Mesothelial cell of epicardium (in vitro differentiated cells): ENCODE measurements around the gene RPL10A. TPM values are rescaled to one million over a fixed set of nuclear protein-coding genes. Genes with fewer than 3 reads are reported as not detected.

Experiments
- DNase-seq, 2 experiments: peaks; one replicate each; pipeline ENCODE4 v3.0.0; 2021; ENCODE audit warnings: low spot score in 2 of 2; ENCODE audit not compliant: unreplicated experiment in 2 of 2
- H3K27ac Mint-ChIP-seq: 2 replicates; pipeline ENCODE4 v1.8.0; 2021; ENCODE audit warnings: mixed read lengths
- H3K27me3 Mint-ChIP-seq: 2 replicates; pipeline ENCODE4 v1.8.0; 2021; ENCODE audit warnings: low read depth, mixed read lengths
- H3K36me3 Mint-ChIP-seq: 2 replicates; pipeline ENCODE4 v1.8.0; 2021; ENCODE audit warnings: mixed read lengths
- H3K4me1 Mint-ChIP-seq: 2 replicates; pipeline ENCODE4 v1.8.0; 2021; ENCODE audit warnings: mixed read lengths
- H3K4me3 Mint-ChIP-seq: 2 replicates; pipeline ENCODE4 v1.8.0; 2021; ENCODE audit warnings: mild to moderate bottlenecking, moderate library complexity, mixed read lengths
- H3K9me3 Mint-ChIP-seq: 2 replicates; pipeline ENCODE4 v1.8.0; 2021; ENCODE audit warnings: mixed read lengths
- total RNA-seq: library from RNA; stranded (reverse); gene quantifications from 3 replicates; pipeline ENCODE4 v1.2.1, GENCODE V29; 2021
- TF ChIP-seq, protein P1 (sequence below): fragments of 200-600 bp; sonication (generic); IDR thresholded peaks from one replicate; pipeline ENCODE4 v1.5.0; 2021; ENCODE audit warnings: antibody characterized with exemption; ENCODE audit not compliant: unreplicated experiment

RPL10A gene
- total RNA-seq, 1 donor from 2014 or later: 1,840 TPM

DNA sequence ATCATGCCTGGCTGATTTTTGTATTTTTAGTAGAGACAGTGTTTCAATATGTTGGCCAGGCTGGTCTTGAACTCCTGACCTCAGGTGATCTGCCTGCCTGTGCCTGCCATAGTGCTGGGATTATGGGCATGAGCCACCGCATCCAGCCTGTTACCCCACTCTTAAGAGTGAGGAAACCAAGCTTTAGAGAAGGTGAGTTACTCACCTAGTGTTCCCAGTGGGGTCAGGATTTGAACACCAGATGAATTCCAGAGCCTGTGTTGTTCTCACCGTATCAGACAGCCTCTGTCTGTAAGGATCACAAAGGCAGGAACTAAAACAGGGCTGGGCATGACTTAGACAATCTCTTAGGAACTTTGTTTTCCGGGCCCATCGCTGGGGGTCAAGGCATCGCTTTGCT lies 25.5 kb upstream of the RPL10A start:
- Mint-ChIP-seq H3K36me3 (no peaks in the 10 kb centered on the region), H3K27ac (no peak overlapping the region), H3K27me3 (no peaks in the 10 kb centered on the region), H3K9me3 (no peaks in the 10 kb centered on the region), H3K4me3 (no peak overlapping the region), H3K4me1 (no peaks in the 10 kb centered on the region)
- DNase-seq: no peak
- TF ChIP-seq, protein P1, sequence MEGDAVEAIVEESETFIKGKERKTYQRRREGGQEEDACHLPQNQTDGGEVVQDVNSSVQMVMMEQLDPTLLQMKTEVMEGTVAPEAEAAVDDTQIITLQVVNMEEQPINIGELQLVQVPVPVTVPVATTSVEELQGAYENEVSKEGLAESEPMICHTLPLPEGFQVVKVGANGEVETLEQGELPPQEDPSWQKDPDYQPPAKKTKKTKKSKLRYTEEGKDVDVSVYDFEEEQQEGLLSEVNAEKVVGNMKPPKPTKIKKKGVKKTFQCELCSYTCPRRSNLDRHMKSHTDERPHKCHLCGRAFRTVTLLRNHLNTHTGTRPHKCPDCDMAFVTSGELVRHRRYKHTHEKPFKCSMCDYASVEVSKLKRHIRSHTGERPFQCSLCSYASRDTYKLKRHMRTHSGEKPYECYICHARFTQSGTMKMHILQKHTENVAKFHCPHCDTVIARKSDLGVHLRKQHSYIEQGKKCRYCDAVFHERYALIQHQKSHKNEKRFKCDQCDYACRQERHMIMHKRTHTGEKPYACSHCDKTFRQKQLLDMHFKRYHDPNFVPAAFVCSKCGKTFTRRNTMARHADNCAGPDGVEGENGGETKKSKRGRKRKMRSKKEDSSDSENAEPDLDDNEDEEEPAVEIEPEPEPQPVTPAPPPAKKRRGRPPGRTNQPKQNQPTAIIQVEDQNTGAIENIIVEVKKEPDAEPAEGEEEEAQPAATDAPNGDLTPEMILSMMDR: no peak

- no peak overlapping the region for H3K4me3 Mint-ChIP-seq
- H3K4me1 Mint-ChIP-seq: no peaks in the 10 kb centered on the region
- H3K36me3 Mint-ChIP-seq: no peaks in the 10 kb centered on the region
- H3K27me3 Mint-ChIP-seq: no peaks in the 10 kb centered on the region
- TF ChIP-seq, protein P1: no peak
- DNase-seq: no peak
- H3K9me3 Mint-ChIP-seq: no peaks in the 10 kb centered on the region
- no peak overlapping the region for H3K27ac Mint-ChIP-seq
These were observed 24.7 kb upstream of the RPL10A start for GRCh38 chr6:35443341-35444030.

GRCh38 chr6:35445691-35446090 lies 22.5 kb upstream of the RPL10A start:
- H3K9me3 Mint-ChIP-seq: no peaks in the 10 kb centered on the region
- H3K36me3 Mint-ChIP-seq: no peaks in the 10 kb centered on the region
- H3K27me3 Mint-ChIP-seq: peaks cover 4% of the 10 kb centered on the region
- TF ChIP-seq, protein P1: no peak
- H3K4me1 Mint-ChIP-seq: no peaks in the 10 kb centered on the region
- no peak overlapping the region for H3K27ac Mint-ChIP-seq
- DNase-seq: no peak
- no peak overlapping the region for H3K4me3 Mint-ChIP-seq

DNA sequence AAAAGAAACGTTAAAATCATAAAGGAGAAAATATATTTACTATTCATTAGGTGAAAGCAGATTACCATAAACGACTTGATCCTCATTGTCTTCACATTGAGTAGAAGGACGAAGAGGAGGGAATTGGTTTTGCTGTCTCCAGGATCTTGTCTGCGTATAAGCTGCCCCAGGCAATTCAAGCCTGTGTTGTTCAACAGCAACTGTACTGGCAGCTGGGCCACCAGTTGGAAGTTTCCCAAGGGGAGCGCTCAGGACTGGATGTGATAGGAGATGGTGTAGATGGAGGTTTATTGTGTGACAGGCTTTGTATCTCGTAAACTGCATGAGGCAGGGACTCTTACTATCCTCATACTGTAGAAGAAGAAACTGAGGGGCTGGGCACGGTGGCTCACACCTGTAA lies 20.0 kb upstream of the RPL10A start:
- TF ChIP-seq, protein P1: no peak
- H3K36me3 Mint-ChIP-seq: no peaks in the 10 kb centered on the region
- no peak overlapping the region for H3K4me3 Mint-ChIP-seq
- no peak for DNase-seq
- peaks cover 16% of the 10 kb centered on the region for H3K4me1 Mint-ChIP-seq
- H3K27me3 Mint-ChIP-seq: peaks cover 4% of the 10 kb centered on the region
- H3K27ac Mint-ChIP-seq: no peak overlapping the region
- no peaks in the 10 kb centered on the region for H3K9me3 Mint-ChIP-seq

- Mint-ChIP-seq H3K27me3 (peaks cover 4% of the 10 kb centered on the region), H3K27ac (no peak overlapping the region), H3K4me1 (peaks cover 27% of the 10 kb centered on the region), H3K36me3 (no peaks in the 10 kb centered on the region), H3K9me3 (no peaks in the 10 kb centered on the region), H3K4me3 (no peak overlapping the region)
- no peak for DNase-seq
- TF ChIP-seq, protein P1: peak; percentile 46
These were observed 18.8 kb upstream of the RPL10A start for GRCh38 chr6:35449287-35449881.
